ENCODE results near the gene SLC6A7. TPM values are rescaled to one million over a fixed set of nuclear protein-coding genes. Genes with fewer than 3 reads are reported as not detected.
"Not testable (repeated sequence)": the region's sequence is repeated elsewhere in the genome, so short reads cannot be mapped to it uniquely, and the experiment has no call there.

SLC6A7 gene
- total RNA-seq, 1 donor from 2014 or later = not detected

- no peaks in the 10 kb centered on the region for H3K4me1 Mint-ChIP-seq (ENCODE audit: unreplicated experiment)
- H3K9me3 Mint-ChIP-seq (ENCODE audit: unreplicated experiment) = no peaks in the 10 kb centered on the region
- no peak overlapping the region for H3K27ac Mint-ChIP-seq (ENCODE audit: unreplicated experiment)
- H3K4me3 Mint-ChIP-seq (ENCODE audit: unreplicated experiment) = no peak overlapping the region
- no peaks in the 10 kb centered on the region for H3K36me3 Mint-ChIP-seq (ENCODE audit: low read depth, unreplicated experiment)
- DNase-seq (ENCODE audit: low spot score) = no peak
- peaks cover 11% of the 10 kb centered on the region for H3K27me3 Mint-ChIP-seq (ENCODE audit: unreplicated experiment)
- no peak for TF ChIP-seq CTCF (IDR thresholded peaks at IDR 0.05; ENCODE audit: unreplicated experiment)
Observed at GRCh38 chr5:150245111-150245789, 55.4 kb downstream of the SLC6A7 start.

- H3K27ac Mint-ChIP-seq (ENCODE audit: unreplicated experiment) = no peak overlapping the region
- no peaks in the 10 kb centered on the region for H3K9me3 Mint-ChIP-seq (ENCODE audit: unreplicated experiment)
- no peak for TF ChIP-seq CTCF (IDR thresholded peaks at IDR 0.05; ENCODE audit: unreplicated experiment)
- no peaks in the 10 kb centered on the region for H3K4me1 Mint-ChIP-seq (ENCODE audit: unreplicated experiment)
- no peaks in the 10 kb centered on the region for H3K36me3 Mint-ChIP-seq (ENCODE audit: low read depth, unreplicated experiment)
- H3K4me3 Mint-ChIP-seq (ENCODE audit: unreplicated experiment) = no peak overlapping the region
- DNase-seq (ENCODE audit: low spot score) = no peak
- H3K27me3 Mint-ChIP-seq (ENCODE audit: unreplicated experiment) = peaks cover 11% of the 10 kb centered on the region
Observed at GRCh38 chr5:150245808-150246207, 55.9 kb downstream of the SLC6A7 start.

- no peaks in the 10 kb centered on the region for H3K36me3 Mint-ChIP-seq (ENCODE audit: low read depth, unreplicated experiment)
- H3K4me1 Mint-ChIP-seq (ENCODE audit: unreplicated experiment) = no peaks in the 10 kb centered on the region
- no peaks in the 10 kb centered on the region for H3K9me3 Mint-ChIP-seq (ENCODE audit: unreplicated experiment)
- no peak overlapping the region for H3K4me3 Mint-ChIP-seq (ENCODE audit: unreplicated experiment)
- no peak for DNase-seq (ENCODE audit: low spot score)
- peaks cover 11% of the 10 kb centered on the region for H3K27me3 Mint-ChIP-seq (ENCODE audit: unreplicated experiment)
- H3K27ac Mint-ChIP-seq (ENCODE audit: unreplicated experiment) = no peak overlapping the region
- TF ChIP-seq CTCF (IDR thresholded peaks at IDR 0.05; ENCODE audit: unreplicated experiment) = no peak
Observed at GRCh38 chr5:150246429-150246828, 56.6 kb downstream of the SLC6A7 start.

GRCh38 chr5:150246835-150247234 is 57.0 kb downstream of the SLC6A7 start:
- H3K27me3 Mint-ChIP-seq (ENCODE audit: unreplicated experiment) = peaks cover 11% of the 10 kb centered on the region
- H3K4me3 Mint-ChIP-seq (ENCODE audit: unreplicated experiment) = no peak overlapping the region
- H3K36me3 Mint-ChIP-seq (ENCODE audit: low read depth, unreplicated experiment) = no peaks in the 10 kb centered on the region
- H3K9me3 Mint-ChIP-seq (ENCODE audit: unreplicated experiment) = no peaks in the 10 kb centered on the region
- no peaks in the 10 kb centered on the region for H3K4me1 Mint-ChIP-seq (ENCODE audit: unreplicated experiment)
- H3K27ac Mint-ChIP-seq (ENCODE audit: unreplicated experiment) = no peak overlapping the region
- no peak for TF ChIP-seq CTCF (IDR thresholded peaks at IDR 0.05; ENCODE audit: unreplicated experiment)
- DNase-seq (ENCODE audit: low spot score) = no peak

GRCh38 chr5:150247726-150248125 is 57.9 kb downstream of the SLC6A7 start:
- DNase-seq (ENCODE audit: low spot score) = no peak
- H3K4me3 Mint-ChIP-seq (ENCODE audit: unreplicated experiment) = no peak overlapping the region
- no peak for TF ChIP-seq CTCF (IDR thresholded peaks at IDR 0.05; ENCODE audit: unreplicated experiment)

GRCh38 chr5:150248493-150248892 is 58.6 kb downstream of the SLC6A7 start:
- H3K9me3 Mint-ChIP-seq (ENCODE audit: unreplicated experiment); H3K36me3 Mint-ChIP-seq (ENCODE audit: low read depth, unreplicated experiment); H3K4me1 Mint-ChIP-seq (ENCODE audit: unreplicated experiment); DNase-seq (ENCODE audit: low spot score); H3K4me3 Mint-ChIP-seq (ENCODE audit: unreplicated experiment); H3K27ac Mint-ChIP-seq (ENCODE audit: unreplicated experiment): not testable (repeated sequence)
- peaks cover 11% of the 10 kb centered on the region for H3K27me3 Mint-ChIP-seq (ENCODE audit: unreplicated experiment)

More at GRCh38 chr5:150247726-150248125, 57.9 kb downstream of the SLC6A7 start:
- Mint-ChIP-seq H3K9me3 (ENCODE audit: unreplicated experiment) (no peaks in the 10 kb centered on the region), H3K27me3 (ENCODE audit: unreplicated experiment) (peaks cover 11% of the 10 kb centered on the region), H3K27ac (ENCODE audit: unreplicated experiment) (no peak overlapping the region), H3K36me3 (ENCODE audit: low read depth, unreplicated experiment) (no peaks in the 10 kb centered on the region), H3K4me1 (ENCODE audit: unreplicated experiment) (no peaks in the 10 kb centered on the region)

All from endothelial cell (in vitro differentiated cells).